CD4-positive, alpha-beta memory T cell (primary cell): Measurements from ENCODE around the gene PCBP3. TPM values are rescaled to one million over a fixed set of nuclear protein-coding genes. Genes with fewer than 3 reads are reported as not detected.

ENCODE experiments used
- CTCF ChIA-PET: fragments of 350-600 bp; sonication (Branson Sonifier 250); formaldehyde crosslinking; loops from one replicate; lab custom pipeline; 2021; ENCODE audit warnings: inconsistent platforms; ENCODE audit not compliant: partially characterized antibody; lab: Charles Lee
- POLR2A ChIA-PET: fragments of 350-600 bp; sonication (Branson Sonifier 250); formaldehyde crosslinking; loops from one replicate; lab custom pipeline; 2021; ENCODE audit not compliant: partially characterized antibody; lab: Charles Lee
- DNase-seq, 5 donors: peaks; one replicate each; pipeline versions ENCODE4 v3.0.0 to v3.0.0-alpha.2; 2020 to 2022; ENCODE audit warnings: mixed read lengths in 1 of 5
- H3K27ac ChIP-seq: one replicate; pipeline ENCODE4 v1.7.0; 2013; ENCODE audit warnings: low read depth, low read length
- H3K27me3 ChIP-seq: 2 replicates; pipeline ENCODE4 v1.7.0; 2013; ENCODE audit warnings: mild to moderate bottlenecking, low read length, moderate library complexity; ENCODE audit not compliant: insufficient read depth
- H3K36me3 ChIP-seq: 2 replicates; pipeline ENCODE4 v1.7.0; 2013; ENCODE audit warnings: mild to moderate bottlenecking, low read length, moderate library complexity; ENCODE audit not compliant: insufficient read depth
- H3K4me1 ChIP-seq: 2 replicates; pipeline ENCODE4 v1.7.0; 2013; ENCODE audit warnings: mild to moderate bottlenecking, low read length, moderate library complexity; ENCODE audit not compliant: insufficient read depth
- H3K4me3 ChIP-seq, 2 donors: one replicate each; pipeline ENCODE4 v1.7.0; 2013; ENCODE audit warnings: low read length in 2 of 2, mild to moderate bottlenecking in 1 of 2
- H3K9me3 ChIP-seq, 2 donors: one replicate each; pipeline ENCODE4 v1.7.0; 2013; ENCODE audit warnings: low read length in 2 of 2, control low read depth in 1 of 2; ENCODE audit not compliant: control insufficient read depth in 1 of 2
- H3K27ac Mint-ChIP-seq, 7 donors: one replicate each; pipeline ENCODE4 v1.8.0; 2020 to 2021; ENCODE audit warnings: mixed read lengths in 7 of 7, mild to moderate bottlenecking in 6 of 7, inconsistent platforms in 3 of 7, moderate library complexity in 3 of 7
- H3K27me3 Mint-ChIP-seq, 2 donors: one replicate each; pipeline ENCODE4 v1.8.0; 2020 to 2021; ENCODE audit warnings: mixed read lengths in 2 of 2
- H3K36me3 Mint-ChIP-seq, 2 donors: one replicate each; pipeline ENCODE4 v1.8.0; 2020 to 2021; ENCODE audit warnings: mixed read lengths in 2 of 2, inconsistent platforms in 1 of 2, mild to moderate bottlenecking in 1 of 2
- H3K4me1 Mint-ChIP-seq, 4 donors: one replicate each; pipeline ENCODE4 v1.8.0; 2020 to 2021; ENCODE audit warnings: mixed read lengths in 4 of 4, mild to moderate bottlenecking in 1 of 4
- H3K4me3 Mint-ChIP-seq, 8 donors: one replicate each; pipeline ENCODE4 v1.8.0; 2020 to 2021; ENCODE audit warnings: mixed read lengths in 8 of 8, mild to moderate bottlenecking in 7 of 8, moderate library complexity in 6 of 8, inconsistent platforms in 3 of 8
- H3K9me3 Mint-ChIP-seq, 8 donors: one replicate each; pipeline ENCODE4 v1.8.0; 2020 to 2021; ENCODE audit warnings: mixed read lengths in 8 of 8, mild to moderate bottlenecking in 5 of 8, inconsistent platforms in 3 of 8, moderate library complexity in 1 of 8
- intact Hi-C: fragments of 100-400 bp; cut with micrococcal nuclease; formaldehyde crosslinking; loops from one replicate; pipeline ENCODE4 v1.15.1; 2023
- polyA plus RNA-seq, 2 donors: library from polyadenylated mRNA; unstranded; fragments of 300-500 nt; fragmentation: Illumina TruSeq; gene quantifications; one replicate each; pipeline ENCODE4 v1.2.3, GENCODE V29; 2021
- total RNA-seq, 2 experiments: library from RNA; stranded (reverse); gene quantifications; one replicate each; pipeline ENCODE4 v1.2.3, GENCODE V29; 2021

PCBP3 gene
- total and polyA plus RNA-seq, 4 experiments from 2014 or later = 0.36 to 1.6 (median 1.0) TPM

- Mint-ChIP-seq H3K9me3 (no peaks in the 10 kb centered on the region), H3K36me3 (no peaks in the 10 kb centered on the region), H3K4me1 (peaks cover 0 to 7% (median 3%) of the 10 kb centered on the region in 4 donors), H3K4me3 (no peak overlapping the region), H3K27me3 (no peaks in the 10 kb centered on the region), H3K27ac (no peak overlapping the region)
- Histone ChIP-seq H3K27me3 (no peaks in the 10 kb centered on the region), H3K4me1 (no peaks in the 10 kb centered on the region), H3K4me3 (no peak overlapping the region), H3K36me3 (no peaks in the 10 kb centered on the region), H3K9me3 (no peaks in the 10 kb centered on the region), H3K27ac (no peak overlapping the region)
- ChIA-PET CTCF (no interaction called here), POLR2A (no interaction called here)
- intact Hi-C loops = no loop called here
- DNase-seq = no peak
Measured at GRCh38 chr21:45862543-45863207, 219.2 kb downstream of the PCBP3 start.

- H3K4me3 Mint-ChIP-seq = no peak overlapping the region
- no peak for DNase-seq
- ChIA-PET CTCF (no interaction called here), POLR2A (no interaction called here)
- Histone ChIP-seq H3K9me3 (no peaks in the 10 kb centered on the region), H3K27me3 (no peaks in the 10 kb centered on the region), H3K4me1 (no peaks in the 10 kb centered on the region), H3K36me3 (no peaks in the 10 kb centered on the region), H3K4me3 (no peak overlapping the region), H3K27ac (no peak overlapping the region)
- H3K27ac Mint-ChIP-seq = peak overlapping the region in 1 of 7 donors; percentile 4
- H3K9me3 Mint-ChIP-seq = no peaks in the 10 kb centered on the region
- peaks cover 0 to 7% (median 3%) of the 10 kb centered on the region in 4 donors for H3K4me1 Mint-ChIP-seq
- no peaks in the 10 kb centered on the region for H3K36me3 Mint-ChIP-seq
- intact Hi-C loops = no loop called here
- no peaks in the 10 kb centered on the region for H3K27me3 Mint-ChIP-seq
Measured at GRCh38 chr21:45863267-45863666, 219.7 kb downstream of the PCBP3 start.

GRCh38 chr21:45863751-45864150 lies 220.2 kb downstream of the PCBP3 start:
- Mint-ChIP-seq H3K4me3 (no peak overlapping the region), H3K4me1 (peaks cover 0 to 8% (median 3%) of the 10 kb centered on the region in 4 donors), H3K9me3 (no peaks in the 10 kb centered on the region), H3K36me3 (no peaks in the 10 kb centered on the region), H3K27me3 (no peaks in the 10 kb centered on the region), H3K27ac (no peak overlapping the region)
- ChIA-PET CTCF (no interaction called here), POLR2A (no interaction called here)
- H3K4me1 ChIP-seq = no peaks in the 10 kb centered on the region
- H3K27ac ChIP-seq = no peak overlapping the region
- DNase-seq = no peak
- no peak overlapping the region for H3K4me3 ChIP-seq
- no peaks in the 10 kb centered on the region for H3K36me3 ChIP-seq
- H3K9me3 ChIP-seq = no peaks in the 10 kb centered on the region
- intact Hi-C loops = no loop called here
- no peaks in the 10 kb centered on the region for H3K27me3 ChIP-seq

- CTCF ChIA-PET = no interaction called here
- intact Hi-C loops = no loop called here
- H3K27ac ChIP-seq = no peak overlapping the region
Measured at GRCh38 chr21:45864436-45864835, 220.9 kb downstream of the PCBP3 start.

GRCh38 chr21:45865106-45865835 lies 221.7 kb downstream of the PCBP3 start:
- intact Hi-C loops = no loop called here
- POLR2A ChIA-PET = no interaction called here
- H3K4me1 ChIP-seq = no peaks in the 10 kb centered on the region
- peaks cover 0 to 10% (median 3%) of the 10 kb centered on the region in 4 donors for H3K4me1 Mint-ChIP-seq
- H3K27ac Mint-ChIP-seq = no peak overlapping the region
- no peak overlapping the region for H3K4me3 Mint-ChIP-seq
- no peak overlapping the region for H3K27ac ChIP-seq
- no peak overlapping the region for H3K4me3 ChIP-seq
- H3K36me3 Mint-ChIP-seq = no peaks in the 10 kb centered on the region
- no peaks in the 10 kb centered on the region for H3K27me3 ChIP-seq
- DNase-seq = no peak
- no peaks in the 10 kb centered on the region for H3K36me3 ChIP-seq
- no peaks in the 10 kb centered on the region for H3K9me3 ChIP-seq
- CTCF ChIA-PET = no interaction called here
- no peaks in the 10 kb centered on the region for H3K9me3 Mint-ChIP-seq
- H3K27me3 Mint-ChIP-seq = no peaks in the 10 kb centered on the region

More at GRCh38 chr21:45864436-45864835, 220.9 kb downstream of the PCBP3 start:
- Mint-ChIP-seq H3K27ac (no peak overlapping the region), H3K9me3 (no peaks in the 10 kb centered on the region), H3K4me1 (peaks cover 0 to 10% (median 3%) of the 10 kb centered on the region in 4 donors), H3K4me3 (no peak overlapping the region), H3K27me3 (no peaks in the 10 kb centered on the region), H3K36me3 (no peaks in the 10 kb centered on the region)
- H3K27me3 ChIP-seq = no peaks in the 10 kb centered on the region
- no peak for DNase-seq
- H3K9me3 ChIP-seq = no peaks in the 10 kb centered on the region
- H3K36me3 ChIP-seq = no peaks in the 10 kb centered on the region
- no peaks in the 10 kb centered on the region for H3K4me1 ChIP-seq
- POLR2A ChIA-PET = no interaction called here
- no peak overlapping the region for H3K4me3 ChIP-seq

- intact Hi-C loops = no loop called here
- H3K4me1 ChIP-seq = no peaks in the 10 kb centered on the region
- CTCF ChIA-PET = no interaction called here
- Mint-ChIP-seq H3K36me3 (no peaks in the 10 kb centered on the region), H3K4me3 (no peak overlapping the region), H3K4me1 (peaks cover 0 to 10% (median 3%) of the 10 kb centered on the region in 4 donors), H3K27ac (no peak overlapping the region), H3K9me3 (no peaks in the 10 kb centered on the region), H3K27me3 (no peaks in the 10 kb centered on the region)
- H3K36me3 ChIP-seq = no peaks in the 10 kb centered on the region
- POLR2A ChIA-PET = no interaction called here
- no peak for DNase-seq
- no peak overlapping the region for H3K4me3 ChIP-seq
- H3K27me3 ChIP-seq = no peaks in the 10 kb centered on the region
- H3K9me3 ChIP-seq = no peaks in the 10 kb centered on the region
- H3K27ac ChIP-seq = no peak overlapping the region
Measured at GRCh38 chr21:45866551-45866950, 223.0 kb downstream of the PCBP3 start.

GRCh38 chr21:45867041-45867666 lies 223.6 kb downstream of the PCBP3 start:
- no peak overlapping the region for H3K4me3 Mint-ChIP-seq
- H3K27ac ChIP-seq = no peak overlapping the region
- no peaks in the 10 kb centered on the region for H3K27me3 ChIP-seq
- no peak overlapping the region for H3K4me3 ChIP-seq
- no peaks in the 10 kb centered on the region for H3K9me3 Mint-ChIP-seq
- no peak overlapping the region for H3K27ac Mint-ChIP-seq
- no peaks in the 10 kb centered on the region for H3K36me3 Mint-ChIP-seq
- intact Hi-C loops = no loop called here
- H3K9me3 ChIP-seq = no peaks in the 10 kb centered on the region
- ChIA-PET POLR2A (no interaction called here), CTCF (no interaction called here)
- no peaks in the 10 kb centered on the region for H3K27me3 Mint-ChIP-seq
- H3K36me3 ChIP-seq = no peaks in the 10 kb centered on the region
- H3K4me1 Mint-ChIP-seq = peaks cover 0 to 10% (median 3%) of the 10 kb centered on the region in 4 donors
- no peak for DNase-seq
- no peaks in the 10 kb centered on the region for H3K4me1 ChIP-seq
